Measurements from ENCODE around the gene CS.
"Not testable (repeated sequence)": the region's sequence is repeated elsewhere in the genome, so short reads cannot be mapped to it uniquely, and the experiment has no call there.

Gene CS

GRCh38 chr12:56299853-56300643, at the start of gene CS:
Gene CS (minus strand): TSS chr12:56300330. CDS start chr12:56300201, 129 bp downstream.
- peak; percentile 83 to 98 for DNase-seq

- DNase-seq: no peak
Measured at GRCh38 chr12:56348776-56349175, 48.6 kb upstream of the CS start.

- not testable (repeated sequence) for DNase-seq
Measured at GRCh38 chr12:56347255-56347654, 47.1 kb upstream of the CS start.

- no peak for DNase-seq
Measured at GRCh38 chr12:56346675-56347074, 46.5 kb upstream of the CS start.

GRCh38 chr12:56342290-56342689, 42.2 kb upstream of the CS start:
- DNase-seq: not testable (repeated sequence)

- DNase-seq: no peak
Measured at GRCh38 chr12:56341616-56342015, 41.5 kb upstream of the CS start.

GRCh38 chr12:56339158-56339422, 39.0 kb upstream of the CS start:
- DNase-seq: no peak

GRCh38 chr12:56338308-56339157, 38.4 kb upstream of the CS start, which contains the start of gene IL23A:
Gene IL23A (plus strand): TSS chr12:56338884. CDS start chr12:56339045, 161 bp downstream.
- peak in 1 of 2 donors; percentile 1 for DNase-seq

- peak in 1 of 2 donors; percentile 9 for DNase-seq
Measured at GRCh38 chr12:56337753-56338251, 37.7 kb upstream of the CS start.

GRCh38 chr12:56336361-56337167, 36.4 kb upstream of the CS start:
- no peak for DNase-seq

GRCh38 chr12:56335527-56335926, 35.4 kb upstream of the CS start:
- DNase-seq: not testable (repeated sequence)

GRCh38 chr12:56334490-56334793, 34.3 kb upstream of the CS start:
- DNase-seq: no peak

- DNase-seq: peak; percentile 88 to 97
Measured at GRCh38 chr12:56333679-56334489, 33.8 kb upstream of the CS start, which contains the start of gene PAN2. Gene PAN2 (minus strand): TSS chr12:56334000. CDS start chr12:56333094, 906 bp downstream.

- peak in 1 of 2 donors; percentile 68 for DNase-seq
Measured at GRCh38 chr12:56333197-56333678, 33.1 kb upstream of the CS start.

GRCh38 chr12:56332512-56333196, 32.5 kb upstream of the CS start:
- no peak for DNase-seq

- DNase-seq: no peak
Measured at GRCh38 chr12:56330936-56331490, 30.9 kb upstream of the CS start.

GRCh38 chr12:56326533-56326932, 26.4 kb upstream of the CS start:
- DNase-seq: no peak

- DNase-seq: no peak
Measured at GRCh38 chr12:56326126-56326525, 26.0 kb upstream of the CS start.

- DNase-seq: no peak
Measured at GRCh38 chr12:56324206-56324605, 24.1 kb upstream of the CS start.

- DNase-seq: not testable (repeated sequence)
Measured at GRCh38 chr12:56321610-56322009, 21.5 kb upstream of the CS start.

- peak in 1 of 2 donors; percentile 6 for DNase-seq
Measured at GRCh38 chr12:56321027-56321426, 20.9 kb upstream of the CS start.

Measured in bone marrow (tissue), 2 donors.